Neural crest cell (in vitro differentiated cells): Measurements from ENCODE around the gene SNTA1. TPM values are rescaled to one million over a fixed set of nuclear protein-coding genes. Genes with fewer than 3 reads are reported as not detected.
"Not testable (repeated sequence)": the region's sequence is repeated elsewhere in the genome, so short reads cannot be mapped to it uniquely, and the experiment has no call there.

Experiments used
- DNase-seq: peaks from one replicate; pipeline ENCODE4 v3.0.0; 2021; ENCODE audit warnings: low read depth, mixed read lengths, low spot score
- H3K27ac Mint-ChIP-seq: one replicate; pipeline ENCODE4 v1.8.0; 2021; ENCODE audit warnings: mild to moderate bottlenecking, mixed read lengths; ENCODE audit not compliant: unreplicated experiment
- H3K27me3 Mint-ChIP-seq: 2 replicates; pipeline ENCODE4 v1.8.0; 2021; ENCODE audit warnings: low read depth, mild to moderate bottlenecking, mixed read lengths
- H3K36me3 Mint-ChIP-seq: 2 replicates; pipeline ENCODE4 v1.8.0; 2021; ENCODE audit warnings: low read depth, mild to moderate bottlenecking, mixed read lengths
- H3K4me1 Mint-ChIP-seq: 2 replicates; pipeline ENCODE4 v1.8.0; 2021; ENCODE audit warnings: mixed read lengths
- H3K4me3 Mint-ChIP-seq: one replicate; pipeline ENCODE4 v1.8.0; 2021; ENCODE audit warnings: mild to moderate bottlenecking, mixed read lengths
- H3K9me3 Mint-ChIP-seq: 2 replicates; pipeline ENCODE4 v1.8.0; 2021; ENCODE audit warnings: mixed read lengths
- total RNA-seq: library from RNA; stranded (reverse); gene quantifications from 2 replicates; pipeline ENCODE4 v1.2.1, GENCODE V29; 2021
- TF ChIP-seq, protein P1 (sequence below): fragments of 200-600 bp; sonication (generic); conservative IDR thresholded peaks from 2 replicates; pipeline ENCODE4 v1.5.0; 2021; ENCODE audit warnings: antibody characterized with exemption, mild to moderate bottlenecking

Gene SNTA1
- total RNA-seq, 1 donor from 2014 or later, result 9.4 TPM

DNA sequence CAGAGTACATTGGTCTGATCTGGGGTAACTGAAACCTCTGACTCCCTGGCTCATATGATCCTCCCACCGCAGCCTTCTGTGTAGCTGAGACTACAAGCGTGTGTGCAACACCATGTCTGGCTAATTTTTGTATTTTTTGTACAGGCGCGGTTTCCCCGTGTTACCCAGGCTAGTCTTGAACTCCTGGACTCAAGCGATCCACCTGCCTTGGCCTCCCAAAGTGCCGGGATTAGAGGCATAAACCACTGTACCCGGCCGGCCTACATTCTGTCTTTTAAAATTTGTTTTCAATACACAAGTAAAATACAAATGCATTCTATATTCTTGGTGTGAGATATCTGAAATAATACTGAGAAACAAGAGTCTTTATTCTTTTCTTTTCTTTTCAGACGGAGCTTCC, 44.6 kb upstream of the SNTA1 start:
- Mint-ChIP-seq H3K4me1 (peaks cover 9% of the 10 kb centered on the region), H3K27me3 (no peaks in the 10 kb centered on the region), H3K36me3 (no peaks in the 10 kb centered on the region), H3K9me3 (no peaks in the 10 kb centered on the region), H3K4me3 (peak overlapping the region; percentile 76), H3K27ac (no peak overlapping the region)
- TF ChIP-seq, protein P1, sequence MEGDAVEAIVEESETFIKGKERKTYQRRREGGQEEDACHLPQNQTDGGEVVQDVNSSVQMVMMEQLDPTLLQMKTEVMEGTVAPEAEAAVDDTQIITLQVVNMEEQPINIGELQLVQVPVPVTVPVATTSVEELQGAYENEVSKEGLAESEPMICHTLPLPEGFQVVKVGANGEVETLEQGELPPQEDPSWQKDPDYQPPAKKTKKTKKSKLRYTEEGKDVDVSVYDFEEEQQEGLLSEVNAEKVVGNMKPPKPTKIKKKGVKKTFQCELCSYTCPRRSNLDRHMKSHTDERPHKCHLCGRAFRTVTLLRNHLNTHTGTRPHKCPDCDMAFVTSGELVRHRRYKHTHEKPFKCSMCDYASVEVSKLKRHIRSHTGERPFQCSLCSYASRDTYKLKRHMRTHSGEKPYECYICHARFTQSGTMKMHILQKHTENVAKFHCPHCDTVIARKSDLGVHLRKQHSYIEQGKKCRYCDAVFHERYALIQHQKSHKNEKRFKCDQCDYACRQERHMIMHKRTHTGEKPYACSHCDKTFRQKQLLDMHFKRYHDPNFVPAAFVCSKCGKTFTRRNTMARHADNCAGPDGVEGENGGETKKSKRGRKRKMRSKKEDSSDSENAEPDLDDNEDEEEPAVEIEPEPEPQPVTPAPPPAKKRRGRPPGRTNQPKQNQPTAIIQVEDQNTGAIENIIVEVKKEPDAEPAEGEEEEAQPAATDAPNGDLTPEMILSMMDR, result no peak
- no peak for DNase-seq

DNA sequence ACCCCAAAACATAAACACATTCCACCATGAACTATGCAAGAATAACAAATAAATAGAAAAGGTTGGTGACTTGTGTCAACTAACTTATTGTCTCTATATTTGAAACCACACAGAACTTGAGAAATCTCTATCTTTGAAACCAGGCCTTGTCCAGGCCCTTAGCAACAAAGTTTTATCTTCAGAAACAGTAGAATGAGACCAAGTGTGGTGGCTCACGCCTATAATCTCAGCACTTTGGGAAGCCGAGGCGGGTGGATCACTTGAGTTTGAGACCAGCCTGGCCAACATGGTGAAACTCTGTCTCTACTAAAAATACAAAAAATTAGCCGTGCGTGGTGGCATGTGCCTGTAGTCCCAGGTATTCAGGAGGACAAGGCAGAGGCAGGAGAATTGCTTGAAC, 39.6 kb upstream of the SNTA1 start:
- not testable (repeated sequence) for H3K9me3 Mint-ChIP-seq, H3K4me3 Mint-ChIP-seq, H3K4me1 Mint-ChIP-seq

DNA sequence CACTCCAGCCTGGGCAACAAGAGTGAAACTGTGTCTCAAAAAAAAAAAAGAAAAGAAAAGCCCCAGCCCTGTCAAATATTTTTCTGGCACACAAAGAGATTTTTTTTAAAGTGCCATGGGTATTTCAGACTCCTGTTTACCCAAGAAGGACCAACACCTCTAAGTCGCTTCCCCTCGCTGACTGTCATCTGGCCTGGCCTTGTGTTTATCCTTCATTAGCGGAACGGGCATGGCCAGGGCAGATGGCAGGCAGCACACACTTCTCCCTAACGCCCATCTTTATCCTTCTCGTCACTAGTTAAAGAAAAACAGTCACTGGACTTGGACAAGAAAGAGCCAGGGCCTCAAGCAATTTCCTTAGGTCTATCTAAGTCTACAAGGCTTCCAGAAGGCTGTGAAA, 39.0 kb upstream of the SNTA1 start:
- no peaks in the 10 kb centered on the region for H3K9me3 Mint-ChIP-seq

More for the DNA sequence above, 39.6 kb upstream of the SNTA1 start:
- not testable (repeated sequence) for H3K36me3 Mint-ChIP-seq, H3K27me3 Mint-ChIP-seq, H3K27ac Mint-ChIP-seq, DNase-seq

DNA sequence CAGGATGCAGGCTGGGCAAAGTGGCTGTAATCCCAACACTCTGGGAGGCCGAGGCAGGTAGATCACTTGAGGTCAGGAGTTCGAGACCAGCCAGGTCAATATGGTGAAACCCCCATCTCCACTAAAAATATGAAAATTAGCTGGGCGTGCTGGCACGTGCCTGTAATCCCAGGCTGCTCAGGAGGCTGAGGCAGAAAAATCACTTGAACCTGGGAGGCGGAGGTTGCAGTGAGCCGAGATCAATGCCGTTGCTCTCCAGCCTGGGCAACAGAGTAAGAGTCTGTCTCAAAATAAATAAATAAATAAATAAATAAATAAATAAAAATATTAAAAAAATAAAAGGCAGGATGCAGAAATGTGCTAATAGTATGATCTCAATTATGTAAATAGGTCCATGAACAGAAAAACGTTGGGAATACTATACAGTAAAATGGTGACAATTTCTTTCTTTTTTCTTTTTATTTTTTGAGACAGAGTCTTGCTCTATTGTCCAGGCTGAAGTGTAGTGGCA, 37.9 kb upstream of the SNTA1 start:
- Mint-ChIP-seq H3K4me1 (no peaks in the 10 kb centered on the region), H3K4me3 (no peak overlapping the region), H3K36me3 (no peaks in the 10 kb centered on the region), H3K9me3 (no peaks in the 10 kb centered on the region), H3K27ac (no peak overlapping the region), H3K27me3 (no peaks in the 10 kb centered on the region)
- TF ChIP-seq, protein P1, result no peak
- no peak for DNase-seq

More for the DNA sequence above, 39.0 kb upstream of the SNTA1 start:
- H3K4me3 Mint-ChIP-seq, result no peak overlapping the region
- TF ChIP-seq, protein P1, result no peak
- no peaks in the 10 kb centered on the region for H3K36me3 Mint-ChIP-seq
- no peaks in the 10 kb centered on the region for H3K27me3 Mint-ChIP-seq
- H3K27ac Mint-ChIP-seq, result no peak overlapping the region
- DNase-seq, result no peak
- no peaks in the 10 kb centered on the region for H3K4me1 Mint-ChIP-seq

DNA sequence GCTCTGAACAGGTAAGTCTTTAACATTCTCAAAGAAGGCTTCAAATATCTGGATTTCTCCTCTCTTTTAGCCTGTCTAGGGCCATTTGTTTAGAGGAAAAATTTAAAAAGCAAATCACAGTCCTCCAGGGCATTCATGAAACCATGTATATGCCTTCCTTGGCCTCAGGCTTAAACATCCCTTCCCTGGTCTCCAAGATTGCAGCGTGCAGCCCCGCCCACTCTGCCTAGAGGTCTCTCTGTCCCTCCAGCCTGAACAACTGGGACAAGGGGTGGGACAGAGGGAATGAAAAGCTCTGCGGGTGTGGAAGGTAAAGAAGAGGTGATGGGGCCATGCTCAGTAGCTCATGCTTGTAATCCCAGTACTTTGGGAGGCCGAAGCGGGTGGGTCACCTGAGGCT, 36.5 kb upstream of the SNTA1 start:
- H3K4me1 Mint-ChIP-seq, result peaks cover 12% of the 10 kb centered on the region
- peaks cover 6% of the 10 kb centered on the region for H3K27me3 Mint-ChIP-seq
- no peaks in the 10 kb centered on the region for H3K9me3 Mint-ChIP-seq
- TF ChIP-seq, protein P1, result no peak
- no peak for DNase-seq
- H3K36me3 Mint-ChIP-seq, result no peaks in the 10 kb centered on the region
- no peak overlapping the region for H3K27ac Mint-ChIP-seq
- H3K4me3 Mint-ChIP-seq, result no peak overlapping the region

DNA sequence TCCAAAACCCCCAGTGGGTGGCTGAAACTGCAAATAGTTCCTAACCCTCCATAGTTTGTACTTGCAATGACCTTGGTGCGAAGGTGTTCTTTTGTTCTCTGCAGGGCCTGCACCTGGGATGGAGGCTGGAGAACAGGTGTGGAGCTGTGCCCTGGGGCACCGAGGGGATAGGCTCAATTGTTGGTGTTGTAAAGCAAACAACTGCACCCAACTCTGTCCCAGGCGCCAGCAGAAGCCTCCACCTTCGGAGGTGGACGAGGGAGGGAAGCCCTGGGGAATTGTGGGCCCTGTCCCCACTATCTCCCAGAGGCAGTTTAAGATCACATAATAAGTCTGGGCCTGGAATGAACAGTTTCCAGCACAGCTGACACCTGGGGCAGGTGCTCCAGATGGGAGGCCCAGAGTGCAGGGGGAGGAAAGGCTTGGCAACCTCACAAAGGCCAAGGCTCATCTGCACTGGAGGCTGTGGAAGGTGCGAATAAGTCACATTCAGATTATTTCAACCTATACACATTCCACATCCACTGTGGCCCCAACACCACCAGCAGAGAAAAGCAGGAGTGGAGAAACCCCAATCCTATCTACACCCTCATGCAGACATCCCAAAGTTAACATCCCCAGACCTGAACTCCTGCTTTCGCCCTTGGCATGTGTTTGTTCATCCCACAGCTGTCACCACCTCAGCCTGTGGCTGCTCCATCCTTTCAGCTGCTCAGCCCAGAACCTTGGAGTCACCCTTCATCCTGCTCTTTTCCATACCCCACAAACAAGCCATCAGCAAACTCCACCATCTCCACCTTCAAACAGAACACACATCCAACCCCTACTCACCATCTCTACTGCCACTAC, 34.0 kb upstream of the SNTA1 start:
- Mint-ChIP-seq H3K36me3 (no peaks in the 10 kb centered on the region), H3K27ac (no peak overlapping the region), H3K9me3 (no peaks in the 10 kb centered on the region), H3K4me3 (no peak overlapping the region), H3K27me3 (peaks cover 8% of the 10 kb centered on the region), H3K4me1 (peaks cover 17% of the 10 kb centered on the region)
- TF ChIP-seq, protein P1, result no peak
- no peak for DNase-seq
